OCI-LY7 (cell line): ENCODE measurements around the gene FMNL2. TPM values are rescaled to one million over a fixed set of nuclear protein-coding genes. Genes with fewer than 3 reads are reported as not detected.

Experiments
- BruUV-seq: library from RNA; stranded (reverse); fragments of 400-500 nt; replicated peaks from 2 replicates; lab custom pipeline; 2021; lab: Mats Ljungman, UMichigan
- CTCF ChIA-PET: fragments of 300-600 bp; sonication (Branson Sonifier 250); formaldehyde crosslinking; loops from one replicate; lab custom pipeline; 2022; ENCODE audit warnings: antibody characterized with exemption; ENCODE audit not compliant: unreplicated experiment; lab: Charles Lee
- POLR2A ChIA-PET: fragments of 300-600 bp; sonication (Branson Sonifier 250); formaldehyde crosslinking; loops from one replicate; lab custom pipeline; 2022; ENCODE audit warnings: antibody characterized with exemption; lab: Charles Lee
- DNase-seq: peaks from one replicate; pipeline ENCODE4 v3.0.0-alpha.2; 2015; ENCODE audit warnings: low spot score
- H2AFZ ChIP-seq: fragments of 200-600 bp; sonication (generic), shearing (Covaris generic); 2 replicates; pipeline ENCODE4 v1.6.1; 2014; ENCODE audit warnings: mild to moderate bottlenecking, antibody characterized with exemption, low read length, moderate library complexity
- H3K27ac ChIP-seq: fragments of 200-600 bp; sonication (generic); 2 replicates; pipeline ENCODE4 v1.5.1; 2014; ENCODE audit warnings: mixed run types, low read depth, mild to moderate bottlenecking, moderate library complexity, low read length, inconsistent platforms; ENCODE audit not compliant: poor library complexity, severe bottlenecking
- H3K36me3 ChIP-seq: fragments of 200-600 bp; sonication (generic); 2 replicates; pipeline ENCODE4 v1.6.1; 2014; ENCODE audit warnings: mild to moderate bottlenecking, antibody characterized with exemption, low read length, moderate library complexity, mixed read lengths; ENCODE audit not compliant: insufficient read depth
- H3K4me1 ChIP-seq: fragments of 200-600 bp; sonication (generic); 2 replicates; pipeline ENCODE4 v1.5.1; 2014; ENCODE audit warnings: mild to moderate bottlenecking, low read length; ENCODE audit not compliant: insufficient read depth, poor library complexity, severe bottlenecking
- H3K4me2 ChIP-seq: fragments of 200-600 bp; sonication (generic); 2 replicates; pipeline ENCODE4 v1.6.1; 2014; ENCODE audit warnings: mild to moderate bottlenecking, low read length
- H3K4me3 ChIP-seq: fragments of 200-600 bp; sonication (generic); 2 replicates; pipeline ENCODE4 v1.5.1; 2014; ENCODE audit warnings: mild to moderate bottlenecking, low read depth, low read length; ENCODE audit not compliant: poor library complexity, severe bottlenecking
- H3K79me2 ChIP-seq: fragments of 200-600 bp; sonication (generic); 2 replicates; pipeline ENCODE4 v1.6.1; 2016; ENCODE audit warnings: low read depth, mild to moderate bottlenecking, low read length, moderate library complexity, mixed read lengths; ENCODE audit not compliant: insufficient read depth
- H3K9me2 ChIP-seq: fragments of 200-600 bp; sonication (generic); 2 replicates; pipeline ENCODE4 v1.6.1; 2016; ENCODE audit warnings: mild to moderate bottlenecking, low read length, mixed read lengths; ENCODE audit not compliant: insufficient read depth
- H3K9me3 ChIP-seq: fragments of 200-600 bp; sonication (generic); 2 replicates; pipeline ENCODE4 v1.6.1; 2014; ENCODE audit warnings: mild to moderate bottlenecking, mixed run types, low read length, mixed read lengths
- H4K20me1 ChIP-seq: fragments of 200-600 bp; sonication (generic); 2 replicates; pipeline ENCODE4 v1.6.1; 2014; ENCODE audit warnings: mild to moderate bottlenecking, antibody characterized with exemption, low read length, moderate library complexity, mixed read lengths; ENCODE audit not compliant: insufficient read depth
- CTCF ChIP-seq: fragments of 200-600 bp; sonication (generic); conservative IDR thresholded peaks from 2 replicates; pipeline ENCODE4 v1.5.1; 2014; ENCODE audit warnings: mild to moderate bottlenecking, antibody characterized with exemption, low read length, moderate library complexity, mixed read lengths
- EZH2phosphoT487 ChIP-seq: fragments of 200-600 bp; sonication (generic); IDR thresholded peaks from 2 replicates; pipeline ENCODE4 v1.6.1; 2018; ENCODE audit warnings: low read depth, borderline replicate concordance, mild to moderate bottlenecking, mixed run types, antibody characterized with exemption, low read length, moderate library complexity, mixed read lengths
- intact Hi-C: fragments of 100-400 bp; cut with micrococcal nuclease; formaldehyde crosslinking; loops from one replicate; pipeline ENCODE4 v1.10.0; 2022; ENCODE audit not compliant: unreplicated experiment
- total RNA-seq, 2 experiments: library from RNA; depleted of rRNA in 1 of 2; stranded (reverse); fragments of >200 nt in 1 of 2; shearing (Covaris generic) in 1 of 2; gene quantifications; 2 replicates each; pipeline ENCODE4 v1.2.3, GENCODE V29; 2014 to 2022

Gene FMNL2
- total RNA-seq, 2 experiments from 2014 or later: 0.03 to 0.21 TPM

DNA sequence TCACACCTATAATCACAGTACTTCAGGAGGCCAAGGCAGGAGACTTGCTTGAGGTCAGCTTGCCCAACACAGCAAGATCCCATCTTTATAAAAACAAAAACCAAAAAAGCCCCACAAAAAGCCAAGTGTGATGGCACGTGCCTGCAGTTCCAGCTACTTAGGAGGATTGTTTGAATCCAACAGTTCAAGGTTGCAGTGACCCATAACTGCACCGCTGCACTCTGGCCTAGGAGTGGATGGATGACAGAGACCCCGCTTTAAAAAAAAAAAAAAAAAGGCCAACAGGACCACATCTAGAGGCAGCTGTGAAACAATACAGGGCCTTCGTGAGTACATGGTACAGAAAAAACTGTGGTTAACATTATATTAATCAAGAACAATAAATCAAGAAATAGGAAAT, 326.1 kb downstream of the FMNL2 start:
- BruUV-seq: no TSS peak
- H3K9me2 ChIP-seq: no peaks in the 10 kb centered on the region
- peaks cover 4% of the 10 kb centered on the region; the same call in 1 of the 2 replicates for H3K79me2 ChIP-seq
- ChIA-PET POLR2A (interaction anchor here (0.7 to 1.6 kb wide), 2 partner anchors 9 to 115 kb away, joined by 3 read pairs; no protein-coding TSS in a partner anchor), CTCF (no interaction called here)
- no peaks in the 10 kb centered on the region for H3K4me1 ChIP-seq
- peaks cover 100% of the 10 kb centered on the region for H3K36me3 ChIP-seq
- TF ChIP-seq CTCF (no peak), EZH2phosphoT487 (no peak)
- DNase-seq: no peak
- no peak overlapping the region for H3K4me3 ChIP-seq
- intact Hi-C loops: loop anchor here (10.0 kb wide), 1 partner anchor 1196 kb away; no protein-coding TSS in a partner anchor
- no peak overlapping the region for H2AFZ ChIP-seq
- H3K27ac ChIP-seq: no peak overlapping the region
- no peaks in the 10 kb centered on the region for H4K20me1 ChIP-seq
- no peaks in the 10 kb centered on the region for H3K9me3 ChIP-seq
- H3K4me2 ChIP-seq: no peak overlapping the region

DNA sequence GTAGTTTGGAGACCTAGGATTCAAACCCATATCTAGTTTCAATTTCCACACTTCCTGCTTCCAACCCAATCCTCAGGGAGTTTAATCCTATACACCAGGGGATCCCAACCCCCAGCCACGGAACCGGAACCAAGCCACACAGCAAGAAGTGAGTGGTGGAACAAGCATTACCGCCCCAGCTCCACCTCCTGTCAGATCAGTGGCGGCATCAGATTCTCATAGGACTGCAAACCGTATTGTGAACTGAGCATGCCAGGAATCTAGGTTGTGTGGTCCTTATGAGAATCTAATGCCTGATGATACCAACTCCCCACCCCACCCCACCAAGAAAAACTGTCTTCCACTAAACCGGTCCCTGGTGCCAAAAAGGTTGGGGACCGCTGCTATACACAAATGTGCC, 329.8 kb downstream of the FMNL2 start:
- BruUV-seq: no TSS peak
- ChIA-PET POLR2A (interaction anchor here (1.2 to 2.6 kb wide), 2 partner anchors 13 to 78 kb away, joined by 3 to 9 read pairs; no protein-coding TSS in a partner anchor), CTCF (no interaction called here)
- H3K27ac ChIP-seq: no peak overlapping the region
- no peak overlapping the region for H3K4me2 ChIP-seq
- peaks cover 100% of the 10 kb centered on the region for H3K36me3 ChIP-seq
- no peaks in the 10 kb centered on the region for H3K9me3 ChIP-seq
- no peak overlapping the region for H3K4me3 ChIP-seq
- peaks cover 4% of the 10 kb centered on the region; the same call in 1 of the 2 replicates for H3K79me2 ChIP-seq
- no peak overlapping the region for H2AFZ ChIP-seq
- no peaks in the 10 kb centered on the region for H4K20me1 ChIP-seq
- no peaks in the 10 kb centered on the region for H3K9me2 ChIP-seq
- no peak for DNase-seq
- no peaks in the 10 kb centered on the region for H3K4me1 ChIP-seq
- TF ChIP-seq CTCF (no peak), EZH2phosphoT487 (no peak)
- intact Hi-C loops: loop anchor here (10.0 kb wide), 1 partner anchor 1200 kb away; no protein-coding TSS in a partner anchor

- POLR2A ChIA-PET: interaction anchor here (0.5 to 0.9 kb wide), 2 partner anchors 14 to 563 kb away, joined by 3 to 4 read pairs; no protein-coding TSS in a partner anchor
- intact Hi-C loops: no loop called here
- no peak overlapping the region for H3K4me3 ChIP-seq
- DNase-seq: no peak
- peaks cover 98% of the 10 kb centered on the region for H3K36me3 ChIP-seq
- no peaks in the 10 kb centered on the region for H3K9me3 ChIP-seq
- H4K20me1 ChIP-seq: peaks cover 4% of the 10 kb centered on the region; the same call in 1 of the 2 replicates
- H3K79me2 ChIP-seq: peaks cover 10% of the 10 kb centered on the region
- H3K27ac ChIP-seq: no peak overlapping the region
- no peaks in the 10 kb centered on the region for H3K9me2 ChIP-seq
- TF ChIP-seq CTCF: no peak
- no peak for TF ChIP-seq EZH2phosphoT487
- H3K4me2 ChIP-seq: no peak overlapping the region
- H2AFZ ChIP-seq: no peak overlapping the region
- H3K4me1 ChIP-seq: no peaks in the 10 kb centered on the region
- CTCF ChIA-PET: no interaction called here
- no TSS peak for BruUV-seq
Measured at GRCh38 chr2:152674334-152674733, 339.4 kb downstream of the FMNL2 start.
